SK-N-SH treated with all-trans-retinoic acid at 6 μM for 48 hours (cell line): ENCODE data around the gene STPG1.

Experiments
- ATAC-seq: fragments of 200-7000 bp; cut with Tn5 transposase; 3 replicates; pipeline ENCODE4 v1.9.1; 2020; ENCODE audit warnings: mild to moderate bottlenecking, moderate library complexity
- ARNTL ChIP-seq: fragments of 450-650 bp; formaldehyde crosslinking; IDR thresholded peaks from 2 replicates; pipeline ENCODE4 v1.5.0; 2020; ENCODE audit warnings: low read depth, mild to moderate bottlenecking, moderate library complexity, borderline replicate concordance
- CSDC2 ChIP-seq: fragments of 250-450 bp; sonication (Bioruptor Pico); IDR thresholded peaks from 2 replicates; pipeline ENCODE4 v1.5.0; 2020; ENCODE audit warnings: mild to moderate bottlenecking, moderate library complexity
- ESRRG ChIP-seq: fragments of 250-450 bp; sonication (Bioruptor Pico); IDR thresholded peaks from 2 replicates; pipeline ENCODE4 v1.6.1; 2021; ENCODE audit warnings: mild to moderate bottlenecking
- GLIS3 ChIP-seq: fragments of 250-450 bp; sonication (Bioruptor Pico); IDR thresholded peaks from 2 replicates; pipeline ENCODE4 v1.5.0; 2020; ENCODE audit warnings: mild to moderate bottlenecking, moderate library complexity
- ISL1 ChIP-seq: fragments of 250-450 bp; sonication (Bioruptor Pico); IDR thresholded peaks from 2 replicates; pipeline ENCODE4 v2.1.2; 2022; ENCODE audit warnings: mild to moderate bottlenecking, moderate library complexity
- OSR1 ChIP-seq: fragments of 250-450 bp; sonication (Bioruptor Pico); IDR thresholded peaks from 2 replicates; pipeline ENCODE4 v1.8.0; 2022; ENCODE audit warnings: moderate library complexity, mild to moderate bottlenecking, inconsistent platforms
- PATZ1 ChIP-seq: fragments of 250-450 bp; sonication (Bioruptor Pico); IDR thresholded peaks from 2 replicates; pipeline ENCODE4 v1.8.0; 2020; ENCODE audit warnings: mild to moderate bottlenecking, moderate library complexity, borderline replicate concordance
- POU6F1 ChIP-seq: fragments of 250-450 bp; sonication (Bioruptor Pico); IDR thresholded peaks from 2 replicates; pipeline ENCODE4 v1.8.0; 2021; ENCODE audit warnings: low read depth, mild to moderate bottlenecking, moderate library complexity, borderline replicate concordance
- PPARA ChIP-seq: fragments of 250-450 bp; sonication (Bioruptor Pico); IDR thresholded peaks from 2 replicates; pipeline ENCODE4 v1.5.0; 2020; ENCODE audit warnings: mild to moderate bottlenecking, borderline replicate concordance
- RARB ChIP-seq: fragments of 250-450 bp; sonication (Bioruptor Pico); IDR thresholded peaks from 2 replicates; pipeline ENCODE4 v1.8.0; 2021; ENCODE audit warnings: mild to moderate bottlenecking, moderate library complexity
- SNAI2 ChIP-seq: fragments of 250-450 bp; sonication (Bioruptor Pico); IDR thresholded peaks from 2 replicates; pipeline ENCODE4 v1.5.0; 2020; ENCODE audit warnings: mild to moderate bottlenecking, moderate library complexity
- TCF4 ChIP-seq: fragments of 250-450 bp; sonication (Bioruptor Pico); IDR thresholded peaks from 2 replicates; pipeline ENCODE4 v1.8.0; 2021; ENCODE audit warnings: mild to moderate bottlenecking, moderate library complexity, borderline replicate concordance
- TOX ChIP-seq: fragments of 250-450 bp; sonication (Bioruptor Pico); IDR thresholded peaks from 2 replicates; pipeline ENCODE4 v1.8.0; 2021; ENCODE audit warnings: mild to moderate bottlenecking, moderate library complexity, borderline replicate concordance
- ZC3H10 ChIP-seq: fragments of 250-450 bp; sonication (Bioruptor Pico); IDR thresholded peaks from 2 replicates; pipeline ENCODE4 v1.5.1; 2021; ENCODE audit warnings: mild to moderate bottlenecking, moderate library complexity
- ZFP3 ChIP-seq: fragments of 250-450 bp; sonication (Bioruptor Pico); IDR thresholded peaks from 2 replicates; pipeline ENCODE4 v1.5.0; 2020; ENCODE audit warnings: mild to moderate bottlenecking, moderate library complexity
- ZNF565 ChIP-seq: fragments of 450-650 bp; formaldehyde crosslinking; conservative IDR thresholded peaks from 2 replicates; pipeline ENCODE4 v1.5.0; 2020; ENCODE audit warnings: low read depth, mild to moderate bottlenecking, moderate library complexity
- TF ChIP-seq, protein P1 (sequence below): fragments of 250-450 bp; sonication (Bioruptor Pico); IDR thresholded peaks from 2 replicates; pipeline ENCODE4 v1.5.1; 2021; ENCODE audit warnings: mild to moderate bottlenecking, moderate library complexity
- TF ChIP-seq, protein P2 (sequence below): fragments of 250-450 bp; sonication (Bioruptor Pico); IDR thresholded peaks from 2 replicates; pipeline ENCODE4 v1.5.1; 2020; ENCODE audit warnings: low read depth, mild to moderate bottlenecking, moderate library complexity

STPG1 gene

DNA sequence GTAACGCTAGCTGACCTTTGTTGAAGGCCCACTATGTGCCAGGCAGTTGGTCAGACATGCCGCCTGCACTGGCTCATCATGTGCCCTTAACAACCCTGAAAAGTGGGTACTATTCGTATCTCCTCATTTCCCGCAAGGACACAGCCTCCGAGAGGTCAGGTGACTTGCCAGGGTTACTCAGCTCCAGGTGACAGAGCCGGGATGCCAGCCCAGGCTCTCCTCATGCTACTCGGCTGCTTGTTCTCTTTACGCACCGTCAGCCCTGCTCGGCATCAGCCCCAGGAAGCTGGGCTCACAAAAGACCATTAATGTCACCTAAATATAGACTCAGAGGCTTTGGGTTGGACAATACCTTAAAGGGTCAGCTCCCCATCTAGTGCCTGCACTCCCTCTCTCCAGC lies 65.4 kb downstream of the STPG1 start:
- ATAC-seq = no peak
- no peak for TF ChIP-seq ARNTL (CRISPR knock-in tag)
- TF ChIP-seq ISL1 (CRISPR knock-in tag) = no peak
- no peak for TF ChIP-seq TCF4 (CRISPR knock-in tag)
- TF ChIP-seq ZC3H10 = no peak
- no peak for TF ChIP-seq SNAI2
- TF ChIP-seq RARB = no peak
- TF ChIP-seq ESRRG = no peak
- TF ChIP-seq, protein P1, sequence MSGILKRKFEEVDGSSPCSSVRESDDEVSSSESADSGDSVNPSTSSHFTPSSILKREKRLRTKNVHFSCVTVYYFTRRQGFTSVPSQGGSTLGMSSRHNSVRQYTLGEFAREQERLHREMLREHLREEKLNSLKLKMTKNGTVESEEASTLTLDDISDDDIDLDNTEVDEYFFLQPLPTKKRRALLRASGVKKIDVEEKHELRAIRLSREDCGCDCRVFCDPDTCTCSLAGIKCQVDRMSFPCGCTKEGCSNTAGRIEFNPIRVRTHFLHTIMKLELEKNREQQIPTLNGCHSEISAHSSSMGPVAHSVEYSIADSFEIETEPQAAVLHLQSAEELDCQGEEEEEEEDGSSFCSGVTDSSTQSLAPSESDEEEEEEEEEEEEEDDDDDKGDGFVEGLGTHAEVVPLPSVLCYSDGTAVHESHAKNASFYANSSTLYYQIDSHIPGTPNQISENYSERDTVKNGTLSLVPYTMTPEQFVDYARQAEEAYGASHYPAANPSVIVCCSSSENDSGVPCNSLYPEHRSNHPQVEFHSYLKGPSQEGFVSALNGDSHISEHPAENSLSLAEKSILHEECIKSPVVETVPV (CRISPR knock-in tag) = no peak
- no peak for TF ChIP-seq PPARA
- TF ChIP-seq ZNF565 (CRISPR knock-in tag) = no peak
- TF ChIP-seq OSR1 (CRISPR knock-in tag) = no peak
- no peak for TF ChIP-seq GLIS3
- TF ChIP-seq CSDC2 (CRISPR knock-in tag) = no peak
- TF ChIP-seq, protein P2, sequence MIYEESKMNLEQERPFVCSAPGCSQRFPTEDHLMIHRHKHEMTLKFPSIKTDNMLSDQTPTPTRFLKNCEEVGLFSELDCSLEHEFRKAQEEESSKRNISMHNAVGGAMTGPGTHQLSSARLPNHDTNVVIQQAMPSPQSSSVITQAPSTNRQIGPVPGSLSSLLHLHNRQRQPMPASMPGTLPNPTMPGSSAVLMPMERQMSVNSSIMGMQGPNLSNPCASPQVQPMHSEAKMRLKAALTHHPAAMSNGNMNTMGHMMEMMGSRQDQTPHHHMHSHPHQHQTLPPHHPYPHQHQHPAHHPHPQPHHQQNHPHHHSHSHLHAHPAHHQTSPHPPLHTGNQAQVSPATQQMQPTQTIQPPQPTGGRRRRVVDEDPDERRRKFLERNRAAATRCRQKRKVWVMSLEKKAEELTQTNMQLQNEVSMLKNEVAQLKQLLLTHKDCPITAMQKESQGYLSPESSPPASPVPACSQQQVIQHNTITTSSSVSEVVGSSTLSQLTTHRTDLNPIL (CRISPR knock-in tag) = no peak

DNA sequence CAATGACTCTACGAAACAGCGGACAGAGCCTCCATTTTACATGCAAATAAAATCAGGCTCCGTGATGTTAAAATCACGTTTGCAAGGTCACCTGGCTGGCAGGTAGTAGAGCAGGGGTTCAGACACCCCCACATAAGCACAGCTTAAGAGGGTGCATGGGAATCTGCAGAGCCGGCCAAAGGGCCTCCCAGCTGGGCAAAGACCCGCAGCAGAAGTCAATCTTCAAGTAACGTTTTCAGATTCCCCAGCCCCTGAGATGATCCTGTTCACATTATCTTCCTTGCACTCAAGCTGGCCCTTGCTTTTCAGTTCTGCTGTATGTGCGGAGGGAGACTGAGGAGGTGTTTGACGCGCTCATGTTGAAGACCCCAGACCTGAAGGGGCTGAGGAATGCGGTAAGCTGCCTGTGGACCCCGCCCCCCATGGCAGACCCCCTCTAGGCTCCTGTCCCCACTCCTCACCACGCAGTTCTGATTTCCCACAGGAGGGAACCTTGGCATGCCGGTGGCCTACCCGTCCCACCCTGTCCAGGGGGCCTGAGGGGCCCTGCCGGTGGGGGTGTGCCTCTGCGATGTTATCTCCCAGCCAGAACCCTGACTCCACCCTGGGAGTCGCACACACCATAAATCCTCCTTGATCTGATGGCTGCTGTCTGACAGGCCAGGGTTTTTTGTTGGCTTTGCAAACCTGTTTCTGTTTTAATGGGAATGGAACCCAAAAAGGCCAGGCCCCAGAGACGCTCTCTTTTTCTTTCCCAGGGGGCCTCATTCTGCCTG lies 66.2 kb downstream of the STPG1 start:
- no peak for ATAC-seq
- TF ChIP-seq, protein P1 (CRISPR knock-in tag) = no peak
- TF ChIP-seq ISL1 (CRISPR knock-in tag) (no peak), GLIS3 (no peak), POU6F1 (CRISPR knock-in tag) (no peak), ZNF565 (CRISPR knock-in tag) (no peak), ESRRG (no peak), OSR1 (CRISPR knock-in tag) (no peak), PATZ1 (CRISPR knock-in tag) (no peak), ARNTL (CRISPR knock-in tag) (no peak), RARB (no peak)
- TF ChIP-seq, all 23 proteins: peak for 0

DNA sequence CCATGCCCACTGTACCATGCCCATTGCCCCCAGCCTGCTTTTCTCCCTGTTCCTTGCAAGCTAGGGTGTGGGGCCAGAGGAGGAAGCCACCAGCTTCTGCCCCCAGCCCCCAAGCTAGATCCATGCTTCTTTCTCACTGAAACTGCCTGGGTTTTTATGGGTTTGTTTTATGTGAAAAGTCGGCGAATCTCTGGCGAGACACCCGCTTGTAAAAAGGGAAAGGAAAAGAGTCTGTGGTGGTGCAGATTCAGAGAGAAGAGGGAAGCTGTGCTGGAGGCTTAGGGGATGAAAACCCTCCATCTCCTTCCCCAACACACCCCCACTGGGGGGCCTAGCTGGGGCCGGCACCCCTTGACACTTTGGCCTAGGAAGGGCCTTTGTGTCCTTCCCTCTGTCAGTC lies 68.2 kb downstream of the STPG1 start:
- ATAC-seq = no peak
- TF ChIP-seq OSR1 (CRISPR knock-in tag) = no peak
- TF ChIP-seq, all 23 proteins: peak for 0

GRCh38 chr1:24344090-24344742 lies 69.4 kb downstream of the STPG1 start:
- ATAC-seq = no peak; the same call in 1 of the 3 replicates
- no peak for TF ChIP-seq TOX (CRISPR knock-in tag)
- TF ChIP-seq ZFP3 (CRISPR knock-in tag) = no peak
- TF ChIP-seq CSDC2 (CRISPR knock-in tag) = no peak
- TF ChIP-seq PPARA = no peak
- no peak for TF ChIP-seq OSR1 (CRISPR knock-in tag)
- no peak for TF ChIP-seq ZNF565 (CRISPR knock-in tag)
- TF ChIP-seq, protein P2 (CRISPR knock-in tag) = no peak
- no peak for TF ChIP-seq SNAI2
- no peak for TF ChIP-seq GLIS3
- no peak for TF ChIP-seq RARB
- TF ChIP-seq ARNTL (CRISPR knock-in tag) = no peak
